IPS DF 6.9 (cell line): Measurements from ENCODE around the gene PRKAG3.
"Not testable (repeated sequence)": the region's sequence is repeated elsewhere in the genome, so short reads cannot be mapped to it uniquely, and the experiment has no call there.

Experiments
- DNase-seq: peaks from one replicate; pipeline ENCODE4 v3.0.0-alpha.2; 2013; ENCODE audit warnings: low read depth, low spot score
- H3K27ac ChIP-seq: one replicate; pipeline ENCODE4 v1.5.1; 2013; ENCODE audit warnings: low read length, control low read depth
- H3K27me3 ChIP-seq: 2 replicates; pipeline ENCODE4 v1.6.1; 2013; ENCODE audit warnings: mild to moderate bottlenecking, low read length; ENCODE audit not compliant: control insufficient read depth, insufficient read depth
- H3K36me3 ChIP-seq: 2 replicates; pipeline ENCODE4 v1.6.1; 2013; ENCODE audit warnings: low read length; ENCODE audit not compliant: control insufficient read depth, insufficient read depth
- H3K4me1 ChIP-seq: 2 replicates; pipeline ENCODE4 v1.6.1; 2013; ENCODE audit warnings: low read length; ENCODE audit not compliant: control insufficient read depth, insufficient read depth
- H3K4me3 ChIP-seq: 2 replicates; pipeline ENCODE4 v1.5.1; 2013; ENCODE audit warnings: mild to moderate bottlenecking, low read length
- H3K9me3 ChIP-seq: 2 replicates; pipeline ENCODE4 v1.6.1; 2013; ENCODE audit warnings: low read length, inconsistent platforms; ENCODE audit not compliant: control insufficient read depth, insufficient read depth
- WGBS: extraction: QIAGEN DNeasy Blood & Tissue Kit; methylation state at CpG from one replicate; pipeline ENCODE4 v1.1.7; 2013; ENCODE audit warnings: mixed read lengths, missing lambda C conversion rate; ENCODE audit not compliant: insufficient read length, insufficient coverage; 5-methylcytosine and 5-hydroxymethylcytosine counted together

The PRKAG3 gene

GRCh38 chr2:218856167-218856895, 24.7 kb upstream of the PRKAG3 start:
- WGBS, result no CpG with 5 or more reads among the region's 12 CpGs
- H3K27ac ChIP-seq, result no peak overlapping the region
- H3K9me3 ChIP-seq, result no peaks in the 10 kb centered on the region
- H3K4me3 ChIP-seq, result no peak overlapping the region
- DNase-seq, result no peak
- H3K27me3 ChIP-seq, result peaks cover 71% of the 10 kb centered on the region
- peaks cover 8% of the 10 kb centered on the region for H3K4me1 ChIP-seq
- no peaks in the 10 kb centered on the region for H3K36me3 ChIP-seq

- Histone ChIP-seq H3K27me3 (peaks cover 72% of the 10 kb centered on the region), H3K4me3 (no peak overlapping the region)
Observed at GRCh38 chr2:218855305-218856166, 23.9 kb upstream of the PRKAG3 start.

GRCh38 chr2:218854860-218855259, 23.3 kb upstream of the PRKAG3 start:
- no CpG with 5 or more reads among the region's 5 CpGs for WGBS
- H3K27ac ChIP-seq, result no peak overlapping the region
- no peak for DNase-seq

More at GRCh38 chr2:218855305-218856166, 23.9 kb upstream of the PRKAG3 start:
- H3K4me1 ChIP-seq, result peaks cover 8% of the 10 kb centered on the region
- no peak for DNase-seq
- no peaks in the 10 kb centered on the region for H3K9me3 ChIP-seq
- no CpG with 5 or more reads among the region's 14 CpGs for WGBS
- H3K36me3 ChIP-seq, result no peaks in the 10 kb centered on the region
- no peak overlapping the region for H3K27ac ChIP-seq

GRCh38 chr2:218853766-218854165, 22.2 kb upstream of the PRKAG3 start:
- Histone ChIP-seq H3K27ac (no peak overlapping the region), H3K27me3 (peaks cover 58% of the 10 kb centered on the region), H3K4me3 (no peak overlapping the region), H3K36me3 (no peaks in the 10 kb centered on the region), H3K4me1 (peaks cover 6% of the 10 kb centered on the region), H3K9me3 (no peaks in the 10 kb centered on the region)
- no peak for DNase-seq
- no CpG with 5 or more reads among the region's 5 CpGs for WGBS

More at GRCh38 chr2:218854860-218855259, 23.3 kb upstream of the PRKAG3 start:
- Histone ChIP-seq H3K4me3 (no peak overlapping the region), H3K4me1 (peaks cover 6% of the 10 kb centered on the region), H3K27me3 (peaks cover 65% of the 10 kb centered on the region), H3K9me3 (no peaks in the 10 kb centered on the region), H3K36me3 (no peaks in the 10 kb centered on the region)

GRCh38 chr2:218852911-218853667, 21.5 kb upstream of the PRKAG3 start:
- peaks cover 4% of the 10 kb centered on the region for H3K4me1 ChIP-seq
- WGBS, result no CpG with 5 or more reads among the region's 16 CpGs
- H3K27ac ChIP-seq, result no peak overlapping the region
- no peak overlapping the region for H3K4me3 ChIP-seq
- peaks cover 51% of the 10 kb centered on the region for H3K27me3 ChIP-seq
- no peaks in the 10 kb centered on the region for H3K36me3 ChIP-seq
- no peaks in the 10 kb centered on the region for H3K9me3 ChIP-seq
- no peak for DNase-seq

- Histone ChIP-seq H3K9me3 (no peaks in the 10 kb centered on the region), H3K27ac (no peak overlapping the region), H3K36me3 (no peaks in the 10 kb centered on the region), H3K4me3 (no peak overlapping the region), H3K4me1 (peaks cover 4% of the 10 kb centered on the region), H3K27me3 (peaks cover 33% of the 10 kb centered on the region)
- no peak for DNase-seq
- no CpG with 5 or more reads among the region's 3 CpGs for WGBS
Observed at GRCh38 chr2:218851286-218851685, 19.7 kb upstream of the PRKAG3 start.

- peaks cover 28% of the 10 kb centered on the region for H3K27me3 ChIP-seq
- no peak for DNase-seq
- no peaks in the 10 kb centered on the region for H3K9me3 ChIP-seq
- H3K4me3 ChIP-seq, result no peak overlapping the region
- no peaks in the 10 kb centered on the region for H3K36me3 ChIP-seq
- H3K4me1 ChIP-seq, result peaks cover 4% of the 10 kb centered on the region
- no CpG with 5 or more reads among the region's 2 CpGs for WGBS
- H3K27ac ChIP-seq, result no peak overlapping the region
Observed at GRCh38 chr2:218850796-218851195, 19.2 kb upstream of the PRKAG3 start.

GRCh38 chr2:218849721-218850120, 18.1 kb upstream of the PRKAG3 start:
- Histone ChIP-seq H3K27me3 (peaks cover 18% of the 10 kb centered on the region), H3K36me3 (no peaks in the 10 kb centered on the region), H3K4me3 (no peak overlapping the region), H3K9me3 (no peaks in the 10 kb centered on the region), H3K4me1 (peaks cover 3% of the 10 kb centered on the region), H3K27ac (no peak overlapping the region)
- no CpG with 5 or more reads among the region's 7 CpGs for WGBS
- no peak for DNase-seq

- H3K4me3 ChIP-seq, H3K4me1 ChIP-seq, H3K9me3 ChIP-seq, DNase-seq, H3K27me3 ChIP-seq, H3K36me3 ChIP-seq, H3K27ac ChIP-seq: not testable (repeated sequence)
- WGBS, result no CpG with 5 or more reads among the region's 18 CpGs
Observed at GRCh38 chr2:218846963-218847362, 15.4 kb upstream of the PRKAG3 start.

GRCh38 chr2:218844334-218844733, 12.7 kb upstream of the PRKAG3 start:
- not testable (repeated sequence) for H3K27ac ChIP-seq, DNase-seq, H3K4me3 ChIP-seq, H3K4me1 ChIP-seq, H3K36me3 ChIP-seq, H3K9me3 ChIP-seq, H3K27me3 ChIP-seq
- WGBS, result no CpG with 5 or more reads among the region's 5 CpGs
